Vagina (tissue), 2 donors: ENCODE data around the gene RADIL. TPM values are rescaled to one million over a fixed set of nuclear protein-coding genes. Genes with fewer than 3 reads are reported as not detected.
A peak's percentile ranks its signal among the peaks of the same experiment; 100 is the strongest.

Experiments used
- DNase-seq, 2 donors: peaks; one replicate each; pipeline ENCODE4 v3.0.0-alpha.2; 2017; ENCODE audit errors: extremely low spot score in 2 of 2
- H3K27ac ChIP-seq: fragments of 200-600 bp; sonication (generic); one replicate; pipeline ENCODE4 v1.5.1; 2019
- H3K27me3 ChIP-seq: fragments of 200-600 bp; sonication (generic); one replicate; pipeline ENCODE4 v1.5.1; 2019
- H3K36me3 ChIP-seq, 2 donors: fragments of 200-600 bp; sonication (generic); one replicate each; pipeline ENCODE4 v1.5.1; 2017 to 2019
- H3K4me1 ChIP-seq: fragments of 200-600 bp; sonication (generic); one replicate; pipeline ENCODE4 v1.5.1; 2019
- H3K4me3 ChIP-seq, 2 donors: fragments of 200-600 bp; sonication (generic); 1 replicate in 1 of 2; 2 replicates in 1 of 2; pipeline ENCODE4 v1.5.1; 2016 to 2019
- H3K9me3 ChIP-seq: fragments of 200-600 bp; sonication (generic); one replicate; pipeline ENCODE4 v1.5.1; 2019
- POLR2A ChIP-seq, 2 donors: fragments of 450-650 bp; IDR thresholded peaks; one replicate each; pipeline ENCODE4 v1.6.1; 2017; ENCODE audit warnings: antibody characterized with exemption in 2 of 2, mild to moderate bottlenecking in 2 of 2, moderate library complexity in 2 of 2
- POLR2AphosphoS5 ChIP-seq, 2 donors: sonication (generic); formaldehyde crosslinking; IDR thresholded peaks; one replicate each; pipeline ENCODE4 v1.9.0; 2017; ENCODE audit warnings: antibody characterized with exemption in 2 of 2, mild to moderate bottlenecking in 2 of 2, low read depth in 1 of 2; ENCODE audit not compliant: insufficient read depth in 1 of 2
- intact Hi-C: fragments of 100-400 bp; cut with DNase I; formaldehyde crosslinking; loops from one replicate; pipeline ENCODE4 v1.15.1; 2023
- total RNA-seq: library from RNA; depleted of rRNA; stranded (reverse); fragments of >200 nt; gene quantifications from one replicate; pipeline ENCODE4 v1.2.3, GENCODE V29; 2016
- TF ChIP-seq, protein P1 (sequence below), 3 experiments: fragments of 450-650 bp in 2 of 3; fragments of 200-600 bp in 1 of 3; sonication (generic) in 1 of 3; IDR thresholded peaks; one replicate each; pipeline ENCODE4 v1.5.1; 2017 to 2019; ENCODE audit warnings: antibody characterized with exemption in 3 of 3, mild to moderate bottlenecking in 2 of 3, moderate library complexity in 2 of 3

The RADIL gene
- total RNA-seq, 1 donor from 2014 or later, result 16.5 TPM

DNA sequence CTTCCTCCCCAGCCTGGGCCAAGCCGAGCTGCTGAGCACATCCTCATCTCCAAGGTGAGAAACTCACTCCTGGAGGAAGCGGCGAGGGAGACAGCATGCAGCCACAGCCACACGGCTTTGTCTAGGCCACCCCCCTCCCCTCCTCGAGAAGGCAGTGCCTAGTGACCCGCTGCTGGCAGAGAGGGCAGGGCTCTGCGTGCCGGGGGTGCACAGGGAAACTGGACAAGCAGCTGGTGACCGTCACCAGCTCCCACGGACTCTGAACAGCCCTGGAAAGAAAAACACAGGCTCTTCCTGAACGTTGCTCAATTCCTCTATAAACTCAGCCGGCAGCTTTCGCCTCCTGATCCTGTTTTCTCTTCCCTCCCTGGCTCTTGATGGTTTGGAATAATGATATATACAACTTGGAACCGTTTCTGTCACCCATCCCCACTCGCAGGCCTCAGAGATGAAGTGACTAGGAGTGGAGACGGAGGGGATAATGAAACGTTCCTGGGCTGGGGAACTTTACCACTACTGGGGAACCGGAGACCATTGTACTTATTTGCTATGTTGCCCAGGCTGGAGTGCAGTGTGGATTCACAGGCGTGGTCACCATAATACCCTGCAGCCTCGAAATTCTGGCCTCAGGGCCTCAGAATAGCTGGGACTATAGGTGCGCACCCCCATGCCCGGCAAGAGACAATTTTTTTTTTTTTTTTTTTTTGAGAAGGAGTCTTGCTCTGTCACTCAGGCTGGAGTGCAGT lies 41.0 kb downstream of the RADIL start:
- Histone ChIP-seq H3K4me1 (peaks cover 12% of the 10 kb centered on the region), H3K36me3 (no peaks in the 10 kb centered on the region), H3K27ac (peak overlapping the region; percentile 44), H3K9me3 (no peaks in the 10 kb centered on the region), H3K4me3 (no peak overlapping the region), H3K27me3 (no peaks in the 10 kb centered on the region)
- DNase-seq, result no peak
- TF ChIP-seq, protein P1, sequence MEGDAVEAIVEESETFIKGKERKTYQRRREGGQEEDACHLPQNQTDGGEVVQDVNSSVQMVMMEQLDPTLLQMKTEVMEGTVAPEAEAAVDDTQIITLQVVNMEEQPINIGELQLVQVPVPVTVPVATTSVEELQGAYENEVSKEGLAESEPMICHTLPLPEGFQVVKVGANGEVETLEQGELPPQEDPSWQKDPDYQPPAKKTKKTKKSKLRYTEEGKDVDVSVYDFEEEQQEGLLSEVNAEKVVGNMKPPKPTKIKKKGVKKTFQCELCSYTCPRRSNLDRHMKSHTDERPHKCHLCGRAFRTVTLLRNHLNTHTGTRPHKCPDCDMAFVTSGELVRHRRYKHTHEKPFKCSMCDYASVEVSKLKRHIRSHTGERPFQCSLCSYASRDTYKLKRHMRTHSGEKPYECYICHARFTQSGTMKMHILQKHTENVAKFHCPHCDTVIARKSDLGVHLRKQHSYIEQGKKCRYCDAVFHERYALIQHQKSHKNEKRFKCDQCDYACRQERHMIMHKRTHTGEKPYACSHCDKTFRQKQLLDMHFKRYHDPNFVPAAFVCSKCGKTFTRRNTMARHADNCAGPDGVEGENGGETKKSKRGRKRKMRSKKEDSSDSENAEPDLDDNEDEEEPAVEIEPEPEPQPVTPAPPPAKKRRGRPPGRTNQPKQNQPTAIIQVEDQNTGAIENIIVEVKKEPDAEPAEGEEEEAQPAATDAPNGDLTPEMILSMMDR (IDR thresholded peaks at IDR 0.05), result no peak
- no peak for TF ChIP-seq POLR2A (IDR thresholded peaks at IDR 0.05)
- TF ChIP-seq POLR2AphosphoS5 (IDR thresholded peaks at IDR 0.05; ENCODE audit: insufficient read depth in 1 of 2, low read depth in 1 of 2), result peak in 1 of 2 donors; percentile 38
- intact Hi-C loops, result no loop called here

DNA sequence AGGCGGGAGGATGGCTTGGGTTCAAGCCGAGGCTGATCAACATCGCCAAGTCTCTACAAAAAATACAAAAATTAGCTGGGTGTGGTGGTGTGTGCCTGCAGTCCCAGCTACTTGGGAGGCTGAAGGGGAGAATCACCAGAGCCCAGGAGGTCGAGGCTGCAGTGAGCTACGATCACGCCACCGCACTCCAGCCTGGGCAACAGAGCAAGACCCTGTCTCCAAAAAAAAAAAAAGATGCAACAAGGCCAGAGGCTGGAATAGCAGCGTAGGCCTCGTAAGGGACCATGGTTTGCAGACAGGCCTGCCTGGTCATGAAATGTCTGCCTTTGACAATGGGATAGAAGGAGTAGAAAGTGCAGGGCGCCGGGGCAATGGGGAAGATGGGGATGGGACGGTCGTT lies 41.7 kb downstream of the RADIL start:
- no peak for DNase-seq
- Histone ChIP-seq H3K4me3 (no peak overlapping the region), H3K36me3 (no peaks in the 10 kb centered on the region), H3K27me3 (no peaks in the 10 kb centered on the region), H3K9me3 (no peaks in the 10 kb centered on the region), H3K27ac (peak overlapping the region; percentile 44), H3K4me1 (peaks cover 12% of the 10 kb centered on the region)
- TF ChIP-seq, protein P1 (IDR thresholded peaks at IDR 0.05), result no peak
- TF ChIP-seq POLR2A (IDR thresholded peaks at IDR 0.05), result no peak
- TF ChIP-seq POLR2AphosphoS5 (IDR thresholded peaks at IDR 0.05; ENCODE audit: insufficient read depth in 1 of 2, low read depth in 1 of 2), result no peak
- intact Hi-C loops, result no loop called here

DNA sequence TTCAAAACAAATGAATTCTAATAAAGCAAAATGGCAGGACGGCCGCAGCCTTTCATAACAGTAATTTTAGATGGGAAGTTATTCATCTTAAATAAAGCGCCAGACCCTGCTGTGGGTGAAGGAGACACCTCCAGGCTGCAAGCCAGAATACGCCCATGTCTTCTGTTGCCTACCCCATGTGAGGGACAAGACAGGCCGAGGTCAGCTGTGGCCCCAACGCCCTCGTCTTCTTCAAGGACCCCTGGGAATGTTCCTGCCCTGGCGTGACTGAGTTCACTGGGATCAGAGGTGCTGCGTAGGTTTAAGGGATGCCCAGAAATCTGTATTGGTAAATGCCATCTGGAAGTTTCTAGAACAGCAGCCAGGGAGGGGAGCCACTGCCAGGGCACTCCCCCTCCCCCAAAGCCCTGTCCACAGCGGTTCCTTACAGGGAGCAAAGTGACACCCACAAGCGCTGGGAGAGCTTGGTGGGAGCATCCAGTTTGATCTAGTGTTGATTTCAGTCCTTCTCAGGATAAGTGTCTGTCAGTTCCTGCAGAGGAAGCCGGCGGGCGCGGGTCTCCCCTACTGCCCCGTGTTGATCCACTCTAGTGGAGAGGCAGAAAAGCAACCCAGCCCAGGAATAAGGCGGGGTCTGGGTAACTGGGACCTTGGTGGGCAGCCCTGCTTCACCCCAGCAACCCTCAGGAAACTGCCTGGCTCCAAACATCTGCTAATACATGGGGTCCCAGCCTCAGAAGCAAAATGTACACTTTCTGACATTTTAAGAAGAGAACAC lies 42.3 kb downstream of the RADIL start:
- H3K36me3 ChIP-seq, result no peaks in the 10 kb centered on the region
- TF ChIP-seq, protein P1 (IDR thresholded peaks at IDR 0.05), result no peak
- no peak for TF ChIP-seq POLR2A (IDR thresholded peaks at IDR 0.05)
- no peak for TF ChIP-seq POLR2AphosphoS5 (IDR thresholded peaks at IDR 0.05; ENCODE audit: insufficient read depth in 1 of 2, low read depth in 1 of 2)
- intact Hi-C loops, result no loop called here
- H3K4me3 ChIP-seq, result no peak overlapping the region
- H3K27me3 ChIP-seq, result no peaks in the 10 kb centered on the region
- H3K4me1 ChIP-seq, result peaks cover 12% of the 10 kb centered on the region
- no peak overlapping the region for H3K27ac ChIP-seq
- H3K9me3 ChIP-seq, result no peaks in the 10 kb centered on the region
- DNase-seq, result no peak

DNA sequence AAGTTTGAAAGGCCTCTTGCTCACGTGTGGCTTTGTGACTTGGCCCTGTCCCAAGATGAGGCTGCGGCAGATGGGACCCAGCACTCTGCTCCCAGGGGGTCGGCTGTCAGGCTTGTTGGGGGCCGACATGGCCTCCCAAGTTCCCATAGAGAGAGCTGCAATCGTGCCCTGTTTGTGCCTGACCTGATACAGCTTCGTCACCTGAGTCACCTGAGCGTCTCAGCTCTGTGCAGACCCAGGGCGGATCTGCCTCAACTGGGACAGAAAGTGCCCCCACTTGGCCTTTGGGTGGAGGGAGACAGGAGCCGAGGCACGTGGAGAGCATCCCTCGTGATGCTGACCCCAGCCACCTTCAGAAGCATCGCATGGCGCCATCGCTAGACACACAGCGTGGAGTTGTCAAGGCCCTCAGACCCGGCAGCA lies 43.4 kb downstream of the RADIL start:
- no peak for DNase-seq
- no peak for TF ChIP-seq POLR2A (IDR thresholded peaks at IDR 0.05)
- TF ChIP-seq POLR2AphosphoS5 (IDR thresholded peaks at IDR 0.05; ENCODE audit: insufficient read depth in 1 of 2, low read depth in 1 of 2), result no peak
- TF ChIP-seq, protein P1 (IDR thresholded peaks at IDR 0.05), result no peak
- Histone ChIP-seq H3K27me3 (no peaks in the 10 kb centered on the region), H3K4me1 (peaks cover 12% of the 10 kb centered on the region), H3K9me3 (no peaks in the 10 kb centered on the region), H3K27ac (no peak overlapping the region), H3K36me3 (no peaks in the 10 kb centered on the region), H3K4me3 (no peak overlapping the region)
- intact Hi-C loops, result no loop called here
